A673 (cell line): ENCODE data around the gene C1QTNF4.

Source experiments
- CTCF ChIP-seq: fragments of 300-800, 200-600 bp; sonication (generic); conservative IDR thresholded peaks from 2 replicates; pipeline ENCODE4 v1.5.1; 2017; ENCODE audit warnings: low read depth, mild to moderate bottlenecking, antibody characterized with exemption, low read length, moderate library complexity, mixed read lengths
- EZH2 ChIP-seq: fragments of 200-600 bp; sonication (generic); IDR thresholded peaks from 2 replicates; pipeline ENCODE4 v1.6.1; 2017; ENCODE audit warnings: borderline replicate concordance, low read depth, mild to moderate bottlenecking, mixed read lengths, antibody characterized with exemption, low read length; ENCODE audit not compliant: poor library complexity, severe bottlenecking

GRCh38 chr11:47539681-47540039, 54.6 kb downstream of the C1QTNF4 start:
- TF ChIP-seq CTCF (0 out of 2 replicates have a peak, but pooled peaks have one; percentile 18), EZH2 (no peak)
